ENCODE measurements around the gene NDUFB10.

DNA sequence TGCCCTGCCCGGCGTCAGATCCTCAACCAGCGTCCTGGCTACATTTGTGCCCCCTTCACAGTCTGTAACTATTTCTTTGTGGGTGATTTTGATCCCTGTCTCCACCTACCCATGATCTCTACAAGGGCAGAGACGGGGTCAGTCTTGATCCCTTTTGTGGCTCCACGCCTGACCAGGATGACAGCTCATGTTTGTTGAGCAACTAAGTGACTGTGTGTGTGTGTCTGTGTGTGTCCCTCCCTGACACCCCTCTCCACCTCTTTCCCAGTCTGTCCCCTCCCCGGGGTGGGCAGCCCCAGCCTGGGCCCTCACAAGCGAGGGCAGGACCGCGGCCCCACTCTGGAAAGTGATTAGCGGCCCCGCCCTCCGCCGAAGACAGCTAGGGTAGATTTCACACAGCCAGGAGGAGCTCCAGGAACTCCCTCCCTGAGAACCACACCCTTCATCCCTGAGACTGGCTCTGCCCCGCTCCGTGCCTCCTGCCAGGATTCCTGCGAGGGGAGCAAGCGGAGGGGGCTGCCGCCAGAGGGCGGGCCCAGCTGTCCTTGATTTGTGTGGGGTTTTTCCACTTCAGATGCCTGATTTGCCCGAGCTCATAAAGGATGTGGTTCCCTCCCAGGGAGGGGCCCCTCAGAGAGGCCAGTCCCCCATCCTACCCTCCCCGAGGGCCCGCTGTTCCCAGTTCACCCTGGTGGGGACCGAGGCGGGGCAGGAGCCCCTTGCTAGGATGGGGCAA lies 35.9 kb upstream of the NDUFB10 start:
- TF ChIP-seq, protein P1, sequence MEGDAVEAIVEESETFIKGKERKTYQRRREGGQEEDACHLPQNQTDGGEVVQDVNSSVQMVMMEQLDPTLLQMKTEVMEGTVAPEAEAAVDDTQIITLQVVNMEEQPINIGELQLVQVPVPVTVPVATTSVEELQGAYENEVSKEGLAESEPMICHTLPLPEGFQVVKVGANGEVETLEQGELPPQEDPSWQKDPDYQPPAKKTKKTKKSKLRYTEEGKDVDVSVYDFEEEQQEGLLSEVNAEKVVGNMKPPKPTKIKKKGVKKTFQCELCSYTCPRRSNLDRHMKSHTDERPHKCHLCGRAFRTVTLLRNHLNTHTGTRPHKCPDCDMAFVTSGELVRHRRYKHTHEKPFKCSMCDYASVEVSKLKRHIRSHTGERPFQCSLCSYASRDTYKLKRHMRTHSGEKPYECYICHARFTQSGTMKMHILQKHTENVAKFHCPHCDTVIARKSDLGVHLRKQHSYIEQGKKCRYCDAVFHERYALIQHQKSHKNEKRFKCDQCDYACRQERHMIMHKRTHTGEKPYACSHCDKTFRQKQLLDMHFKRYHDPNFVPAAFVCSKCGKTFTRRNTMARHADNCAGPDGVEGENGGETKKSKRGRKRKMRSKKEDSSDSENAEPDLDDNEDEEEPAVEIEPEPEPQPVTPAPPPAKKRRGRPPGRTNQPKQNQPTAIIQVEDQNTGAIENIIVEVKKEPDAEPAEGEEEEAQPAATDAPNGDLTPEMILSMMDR (IDR thresholded peaks at IDR 0.05) = peak in 2 of 4 experiments; percentile 26 to 31
- no peak for TF ChIP-seq POLR2A (IDR thresholded peaks at IDR 0.05)
